HG02610 (cell line): ENCODE measurements around the gene MADCAM1.

Experiments used
- ATAC-seq: cut with Tn5 transposase; IDR thresholded peaks from one replicate; pipeline ENCODE4 v1.9.1; 2021; ENCODE audit warnings: mild to moderate bottlenecking, moderate library complexity; ENCODE audit not compliant: unreplicated experiment

MADCAM1 gene

DNA sequence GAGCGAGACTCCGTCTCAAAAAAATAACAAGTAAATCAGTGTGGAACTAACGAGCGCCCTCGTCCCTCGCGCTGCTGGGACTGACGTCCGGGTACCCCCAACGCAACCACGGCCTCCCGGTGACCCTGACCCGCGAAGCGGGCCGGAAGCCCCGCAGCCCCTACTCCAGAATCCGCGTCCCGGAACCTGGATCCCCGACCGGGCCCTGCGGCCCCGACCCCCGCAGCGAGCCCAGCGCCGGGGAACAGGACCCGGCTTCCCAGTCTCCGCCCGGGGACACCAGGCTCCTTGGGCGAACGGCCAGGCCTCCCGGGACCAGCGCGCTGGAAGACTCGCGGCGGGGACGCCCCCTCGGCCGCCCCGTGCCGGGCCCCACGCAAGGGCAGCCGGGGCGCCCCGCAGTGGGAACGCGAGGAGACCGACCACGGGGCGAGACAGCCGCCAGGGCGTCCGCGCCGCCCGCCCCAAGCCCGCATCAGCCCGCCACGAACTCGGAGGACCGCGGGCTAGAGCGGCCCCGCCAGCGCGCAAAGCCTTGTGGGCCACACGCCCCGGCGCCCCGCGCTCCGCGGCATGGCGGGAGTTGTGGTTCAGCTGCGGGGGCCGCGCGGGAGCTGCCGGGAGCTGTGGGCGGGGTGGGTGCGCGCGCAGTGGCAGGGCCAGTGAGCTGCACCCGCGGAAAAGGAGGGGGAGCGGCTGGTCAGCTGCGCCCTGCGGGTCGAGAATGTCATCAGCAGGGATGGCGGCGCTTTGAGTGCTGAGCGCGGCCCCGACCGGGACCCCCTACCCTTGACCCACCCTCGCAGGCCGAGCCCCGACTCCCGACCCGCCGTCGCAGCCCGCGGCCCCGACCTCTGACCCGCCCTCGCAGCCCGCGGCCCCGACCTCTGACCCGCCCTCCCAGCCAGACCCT is 7.5 kb upstream of the MADCAM1 start:
- ATAC-seq = peak; percentile 54

DNA sequence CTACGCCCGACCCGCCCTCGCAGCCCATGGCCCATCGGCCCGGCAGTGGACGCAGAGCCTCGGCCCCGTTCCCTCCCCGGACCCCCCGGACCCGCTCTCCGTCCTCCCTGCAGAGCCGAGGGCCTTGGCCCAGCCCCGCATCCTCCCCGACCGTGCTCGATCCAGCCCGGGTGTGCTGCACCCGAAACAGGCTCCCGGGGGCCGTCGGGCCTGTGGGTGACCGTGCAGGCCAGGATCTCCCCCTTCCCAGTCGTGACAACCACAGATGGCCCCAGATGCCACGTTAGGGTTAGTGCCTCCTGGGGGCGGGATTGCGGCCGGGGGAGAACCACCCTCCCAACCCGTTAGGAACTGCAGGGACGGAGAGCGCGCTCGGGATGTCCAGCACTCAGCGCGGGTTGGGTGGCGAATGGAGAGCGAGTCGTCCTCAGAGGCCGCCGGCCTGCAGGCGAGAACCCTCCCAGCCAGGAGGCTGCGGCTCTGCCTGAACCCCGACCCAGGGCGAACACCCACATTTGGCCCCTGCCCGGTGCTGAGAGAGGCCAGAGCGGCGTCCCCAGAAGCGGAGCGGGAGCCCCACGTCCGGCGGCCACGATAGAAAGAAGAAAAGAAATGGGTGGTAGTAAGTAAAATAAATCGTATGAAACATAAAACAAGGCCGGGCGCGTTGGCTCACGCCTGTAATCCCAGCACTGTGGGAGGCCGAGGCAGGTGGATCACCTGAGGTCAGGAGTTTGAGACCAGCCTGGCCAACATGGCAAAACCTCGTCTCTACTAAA is 6.7 kb upstream of the MADCAM1 start:
- ATAC-seq = no peak

DNA sequence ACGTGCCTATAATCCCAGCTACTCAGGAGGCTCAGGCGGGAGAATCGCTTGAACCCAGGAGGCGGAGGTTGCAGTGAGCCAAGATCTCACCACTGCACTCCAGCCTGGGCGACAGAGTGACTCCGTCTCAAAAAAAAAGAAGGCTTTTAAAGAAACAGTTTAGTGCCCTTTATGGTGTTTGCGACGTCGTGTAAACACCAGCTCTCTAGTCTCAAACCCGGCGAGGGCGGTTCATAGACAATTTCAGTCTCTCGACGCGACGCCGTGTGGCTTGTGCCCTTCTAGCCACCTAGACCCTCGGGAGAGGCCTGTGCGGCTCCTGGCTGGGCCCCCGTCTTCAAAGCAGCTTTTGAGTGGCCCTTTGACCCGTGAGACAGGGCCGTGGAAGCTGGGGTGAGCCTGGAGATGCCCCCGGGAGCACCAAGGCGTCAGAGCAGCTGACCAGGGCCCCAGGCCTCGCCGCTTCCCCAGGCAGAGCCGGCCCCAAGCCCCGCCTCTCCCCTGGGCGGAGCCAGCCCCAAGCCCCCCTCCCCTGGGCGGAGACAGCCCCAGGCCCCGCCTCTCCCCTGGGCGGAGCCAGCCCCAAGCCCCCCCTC is 5.0 kb upstream of the MADCAM1 start:
- ATAC-seq = no peak

DNA sequence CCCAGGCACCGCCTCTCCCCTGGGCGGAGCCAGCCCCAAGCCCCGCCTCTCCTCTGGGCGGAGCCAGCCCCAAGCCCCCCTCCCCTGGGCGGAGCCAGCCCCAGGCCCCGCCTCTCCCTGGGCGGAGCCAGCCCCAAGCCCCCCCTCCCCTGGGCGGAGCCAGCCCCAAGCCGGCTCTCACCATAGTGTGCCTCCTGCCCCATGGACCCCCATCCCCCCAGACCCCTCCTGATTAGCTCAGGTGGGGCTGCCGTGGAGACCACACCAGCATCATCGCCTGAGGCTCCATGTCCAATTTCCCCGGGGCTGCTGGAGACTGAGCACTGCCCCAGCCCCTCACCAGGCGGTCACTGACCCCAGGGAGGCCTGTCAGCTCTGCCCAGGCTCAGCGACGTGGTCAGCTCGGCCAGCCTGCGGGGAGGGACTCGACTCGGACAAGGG is 4.2 kb upstream of the MADCAM1 start:
- no peak for ATAC-seq

DNA sequence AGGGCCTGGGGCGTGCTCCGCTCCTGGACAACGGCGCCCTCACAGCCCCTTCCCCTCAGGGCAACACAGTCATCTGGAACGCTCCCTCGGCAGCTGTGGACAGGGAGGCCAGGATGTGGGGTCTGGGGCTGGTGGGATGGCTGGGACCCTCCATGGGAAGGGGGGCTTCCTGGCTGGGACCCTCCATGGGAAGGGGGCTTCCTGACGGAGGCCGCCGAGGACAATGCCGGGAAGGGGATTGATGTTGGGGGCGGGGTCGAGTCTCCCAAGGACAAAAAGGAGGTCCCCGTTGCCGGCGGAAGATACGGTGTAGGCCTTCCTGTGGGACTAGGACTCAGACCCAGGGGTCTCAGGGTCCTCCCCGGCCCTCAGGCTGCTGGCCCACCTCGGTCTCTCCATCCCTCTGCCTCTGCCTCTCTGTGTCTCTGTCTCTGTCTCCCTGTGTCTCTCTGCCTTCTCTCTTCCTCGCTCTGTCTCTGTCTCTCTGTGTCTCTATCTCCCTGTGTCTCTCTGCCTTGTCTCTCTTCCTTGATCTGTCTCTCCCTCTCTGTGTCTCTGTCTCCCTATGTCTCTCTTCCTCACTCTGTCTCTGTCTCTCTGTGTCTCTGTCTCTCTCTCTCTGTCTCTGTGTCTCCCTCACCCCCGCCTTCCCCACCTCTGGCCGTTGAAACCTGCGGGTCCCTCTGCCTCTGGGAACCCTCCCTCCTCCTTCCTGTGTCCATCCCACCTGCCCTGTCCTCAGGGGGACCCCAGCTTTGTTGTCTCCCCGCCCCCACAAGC is 2.7 kb upstream of the MADCAM1 start:
- no peak for ATAC-seq

DNA sequence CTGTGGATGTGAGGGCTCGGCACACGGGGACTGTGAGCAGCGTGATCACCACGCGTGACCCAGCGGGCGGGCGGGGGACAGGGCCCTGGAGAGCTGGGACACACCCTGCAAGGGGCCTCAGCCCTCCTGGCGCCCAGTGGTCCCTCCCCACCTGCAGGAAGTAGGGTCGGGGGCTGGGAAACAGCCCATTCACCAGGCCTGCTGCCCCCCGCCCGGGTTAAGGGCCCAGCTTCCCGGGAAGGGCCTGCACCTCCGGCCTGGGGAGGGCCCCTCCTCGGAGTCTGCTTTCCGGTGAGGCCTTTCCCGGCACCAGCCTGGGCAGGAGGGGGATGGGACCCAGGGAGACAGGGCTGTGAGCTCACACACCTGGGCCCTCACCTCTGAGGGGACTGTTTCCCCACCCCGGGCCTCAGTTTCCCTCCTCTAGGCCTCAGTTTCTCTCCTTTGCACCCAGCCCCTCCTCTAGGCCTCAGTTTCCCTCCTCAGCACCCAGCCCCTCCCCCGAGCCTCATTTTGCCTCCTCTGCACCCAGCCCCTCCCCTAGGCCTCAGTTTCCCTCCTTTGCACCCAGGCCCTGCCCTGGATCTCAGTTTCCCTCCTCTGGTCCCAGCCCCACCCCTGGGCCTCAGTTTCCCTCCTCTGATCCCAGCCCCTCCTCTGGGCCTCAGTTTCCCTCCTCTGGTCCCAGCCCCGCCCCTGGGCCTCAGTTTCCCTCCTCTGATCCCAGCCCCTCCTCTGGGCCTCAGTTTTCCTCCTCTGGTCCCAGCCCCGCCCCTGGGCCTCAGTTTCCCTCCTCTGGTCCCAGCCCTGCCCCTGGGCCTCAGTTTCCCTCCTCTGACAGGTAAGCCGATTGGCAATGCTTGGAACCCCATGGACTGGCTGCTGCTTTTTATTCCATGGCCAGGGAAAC is 1.9 kb upstream of the MADCAM1 start:
- ATAC-seq = no peak

DNA sequence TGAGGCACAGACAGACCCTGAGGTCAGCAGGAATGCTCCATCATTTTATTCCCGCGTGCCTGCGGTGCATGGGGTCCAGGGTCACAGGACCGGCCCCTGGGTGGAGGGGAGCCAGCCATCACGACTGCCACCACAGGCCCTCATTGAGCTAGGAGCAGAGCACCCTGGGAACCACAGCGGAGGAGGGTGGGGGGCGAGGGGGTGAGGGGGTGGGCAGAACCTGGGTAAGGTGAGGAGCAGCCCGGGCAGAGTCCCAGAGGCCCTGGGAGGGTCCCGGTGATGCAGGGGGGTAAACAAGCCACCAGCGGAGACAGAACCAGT is 1.2 kb upstream of the MADCAM1 start:
- no peak for ATAC-seq

DNA sequence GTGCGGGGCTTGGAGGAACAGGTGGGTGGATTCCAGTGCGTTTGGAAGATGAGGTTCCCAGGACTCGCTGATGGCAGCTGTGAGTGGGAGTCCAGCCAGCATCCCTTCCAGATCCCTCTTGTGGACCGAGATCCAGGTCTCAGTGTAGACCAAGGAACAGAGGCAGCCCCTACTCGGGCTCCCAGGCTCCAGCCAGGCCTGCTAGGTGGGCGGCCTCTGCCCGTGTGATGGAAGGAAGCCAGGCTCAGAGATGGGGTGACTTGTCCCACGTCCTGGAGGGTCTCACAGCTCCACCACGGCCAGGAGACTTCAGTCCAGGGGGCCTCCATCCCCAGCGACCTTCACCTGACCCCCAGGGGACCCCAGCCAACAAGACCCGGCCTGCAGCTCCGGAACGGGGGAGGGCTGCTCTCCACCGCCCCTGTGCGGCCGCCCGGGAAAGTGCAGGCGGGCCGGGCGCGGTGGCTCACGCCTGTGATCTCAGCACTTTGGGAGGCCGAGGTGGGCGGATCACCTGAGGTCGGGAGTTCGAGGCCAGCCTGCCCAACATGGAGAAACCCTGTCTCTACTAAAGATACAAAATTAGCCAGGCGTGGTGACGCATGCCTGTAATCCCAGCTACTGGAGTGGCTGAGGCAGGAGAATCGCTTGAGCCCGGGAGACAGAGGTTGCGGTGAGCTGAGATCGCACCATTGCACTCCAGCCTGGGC is 729 bp upstream of the MADCAM1 start:
- ATAC-seq = no peak

DNA sequence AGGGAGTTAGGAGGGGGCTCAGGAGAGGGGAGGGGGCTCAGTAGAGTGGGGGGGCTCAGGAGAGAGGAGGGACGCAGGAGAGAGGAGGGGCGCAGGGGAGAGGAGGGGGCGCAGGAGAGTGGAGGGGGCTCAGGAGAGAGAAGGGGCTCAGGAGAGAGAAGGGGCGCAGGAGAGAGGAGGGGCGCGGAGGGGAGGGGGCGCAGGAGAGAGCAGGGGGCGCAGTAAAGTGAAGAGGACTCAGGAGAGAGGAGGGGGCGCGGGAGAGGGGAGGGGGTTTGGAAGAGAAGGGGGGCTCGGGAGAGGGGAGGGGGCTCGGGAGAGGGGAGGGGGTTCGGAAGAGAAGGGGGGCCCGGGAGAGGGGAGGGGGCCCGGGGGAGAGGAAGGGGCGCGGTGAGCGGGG is 700 bp downstream of the MADCAM1 start:
- ATAC-seq = no peak

DNA sequence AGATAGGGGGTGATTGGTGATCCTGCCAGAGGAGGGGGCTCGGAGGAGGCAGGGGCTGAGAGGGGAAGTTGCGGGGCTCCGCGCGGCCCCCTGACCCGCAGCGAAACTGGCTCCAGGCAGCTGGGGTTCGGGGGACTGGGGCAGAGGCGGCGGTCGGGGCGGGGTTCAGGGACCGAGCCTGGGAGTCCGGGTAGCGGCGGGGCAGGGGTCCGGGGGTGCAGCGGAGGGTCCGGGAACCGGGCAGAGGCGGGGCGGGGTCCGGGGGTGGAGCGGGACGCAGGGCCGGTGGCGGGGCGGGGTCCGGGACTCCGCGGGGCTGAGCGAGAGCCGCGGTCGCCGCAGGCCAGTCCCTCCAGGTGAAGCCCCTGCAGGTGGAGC is 1.2 kb downstream of the MADCAM1 start:
- no peak for ATAC-seq

DNA sequence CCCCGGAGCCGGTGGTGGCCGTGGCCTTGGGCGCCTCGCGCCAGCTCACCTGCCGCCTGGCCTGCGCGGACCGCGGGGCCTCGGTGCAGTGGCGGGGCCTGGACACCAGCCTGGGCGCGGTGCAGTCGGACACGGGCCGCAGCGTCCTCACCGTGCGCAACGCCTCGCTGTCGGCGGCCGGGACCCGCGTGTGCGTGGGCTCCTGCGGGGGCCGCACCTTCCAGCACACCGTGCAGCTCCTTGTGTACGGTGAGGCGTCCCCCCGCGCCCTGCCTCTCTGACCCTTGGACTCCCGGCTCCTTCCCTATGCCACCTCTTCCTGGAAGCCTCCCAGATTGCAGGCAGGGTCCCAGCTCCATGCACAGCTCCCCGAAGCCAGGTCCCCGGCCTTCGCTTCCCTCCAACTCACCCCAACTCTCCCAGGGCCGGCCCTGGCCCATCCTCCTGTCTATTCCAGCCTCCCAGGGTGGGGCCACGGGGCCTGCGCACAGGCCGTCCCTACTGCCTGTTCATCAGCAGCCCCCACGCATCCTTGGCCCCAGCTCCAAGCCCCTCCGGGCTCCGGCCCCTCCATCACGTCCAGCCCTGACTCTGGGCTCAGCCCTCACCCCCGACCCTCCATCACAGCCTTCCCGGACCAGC is 1.7 kb downstream of the MADCAM1 start:
- ATAC-seq = no peak

DNA sequence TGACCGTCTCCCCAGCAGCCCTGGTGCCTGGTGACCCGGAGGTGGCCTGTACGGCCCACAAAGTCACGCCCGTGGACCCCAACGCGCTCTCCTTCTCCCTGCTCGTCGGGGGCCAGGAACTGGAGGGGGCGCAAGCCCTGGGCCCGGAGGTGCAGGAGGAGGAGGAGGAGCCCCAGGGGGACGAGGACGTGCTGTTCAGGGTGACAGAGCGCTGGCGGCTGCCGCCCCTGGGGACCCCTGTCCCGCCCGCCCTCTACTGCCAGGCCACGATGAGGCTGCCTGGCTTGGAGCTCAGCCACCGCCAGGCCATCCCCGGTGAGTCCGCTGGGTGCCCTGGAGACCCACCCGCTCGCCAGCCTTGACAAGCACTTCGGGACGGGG is 2.2 kb downstream of the MADCAM1 start:
- no peak for ATAC-seq

DNA sequence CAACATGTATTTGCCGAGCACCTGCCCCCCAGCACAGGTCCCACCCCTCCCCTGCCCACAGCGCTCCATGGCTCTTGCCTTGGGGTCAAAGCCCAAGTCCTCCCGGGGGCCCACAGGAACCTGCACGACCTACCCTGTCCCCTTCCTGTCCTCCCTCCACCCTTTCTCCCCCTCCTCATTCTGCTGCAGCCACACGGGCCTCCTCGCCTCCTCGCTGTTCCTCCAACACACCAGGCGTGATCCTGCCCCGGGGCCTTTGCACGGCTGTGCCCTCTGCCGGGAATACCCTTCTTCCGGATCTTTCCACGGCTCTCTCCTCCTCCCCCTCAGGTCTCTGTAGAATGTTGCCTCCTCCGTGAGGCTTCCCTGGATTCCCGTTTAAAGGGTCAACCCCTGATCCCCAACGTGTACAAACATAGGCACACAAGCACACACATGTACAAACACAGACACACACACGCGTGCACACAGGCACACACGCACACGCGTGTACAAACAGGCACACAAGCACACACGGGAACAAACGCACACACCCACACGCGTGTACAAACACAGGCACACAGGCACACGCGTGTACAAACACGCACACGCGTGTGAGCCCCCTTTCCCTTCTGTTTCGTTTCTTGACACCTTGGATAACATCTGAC is 2.8 kb downstream of the MADCAM1 start:
- ATAC-seq = no peak

DNA sequence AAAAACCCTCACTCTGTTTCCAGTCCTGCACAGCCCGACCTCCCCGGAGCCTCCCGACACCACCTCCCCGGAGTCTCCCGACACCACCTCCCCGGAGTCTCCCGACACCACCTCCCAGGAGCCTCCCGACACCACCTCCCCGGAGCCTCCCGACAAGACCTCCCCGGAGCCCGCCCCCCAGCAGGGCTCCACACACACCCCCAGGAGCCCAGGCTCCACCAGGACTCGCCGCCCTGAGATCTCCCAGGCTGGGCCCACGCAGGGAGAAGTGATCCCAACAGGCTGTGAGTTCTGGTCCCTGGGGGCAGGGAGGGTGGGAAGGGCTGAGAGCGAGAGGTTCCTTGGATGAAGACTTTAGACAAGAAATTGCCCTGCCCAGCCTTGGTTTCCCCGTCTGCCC is 5.4 kb downstream of the MADCAM1 start:
- ATAC-seq = no peak

DNA sequence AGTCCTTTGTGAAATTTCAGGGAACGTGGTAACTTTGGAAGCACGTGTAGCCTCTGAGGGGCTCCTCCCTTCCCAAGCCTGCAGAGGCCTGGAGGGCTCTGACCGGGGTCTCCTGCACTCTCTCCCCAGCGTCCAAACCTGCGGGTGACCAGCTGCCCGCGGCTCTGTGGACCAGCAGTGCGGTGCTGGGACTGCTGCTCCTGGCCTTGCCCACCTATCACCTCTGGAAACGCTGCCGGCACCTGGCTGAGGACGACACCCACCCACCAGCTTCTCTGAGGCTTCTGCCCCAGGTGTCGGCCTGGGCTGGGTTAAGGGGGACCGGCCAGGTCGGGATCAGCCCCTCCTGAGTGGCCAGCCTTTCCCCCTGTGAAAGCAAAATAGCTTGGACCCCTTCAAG is 8.3 kb downstream of the MADCAM1 start:
- ATAC-seq = no peak

DNA sequence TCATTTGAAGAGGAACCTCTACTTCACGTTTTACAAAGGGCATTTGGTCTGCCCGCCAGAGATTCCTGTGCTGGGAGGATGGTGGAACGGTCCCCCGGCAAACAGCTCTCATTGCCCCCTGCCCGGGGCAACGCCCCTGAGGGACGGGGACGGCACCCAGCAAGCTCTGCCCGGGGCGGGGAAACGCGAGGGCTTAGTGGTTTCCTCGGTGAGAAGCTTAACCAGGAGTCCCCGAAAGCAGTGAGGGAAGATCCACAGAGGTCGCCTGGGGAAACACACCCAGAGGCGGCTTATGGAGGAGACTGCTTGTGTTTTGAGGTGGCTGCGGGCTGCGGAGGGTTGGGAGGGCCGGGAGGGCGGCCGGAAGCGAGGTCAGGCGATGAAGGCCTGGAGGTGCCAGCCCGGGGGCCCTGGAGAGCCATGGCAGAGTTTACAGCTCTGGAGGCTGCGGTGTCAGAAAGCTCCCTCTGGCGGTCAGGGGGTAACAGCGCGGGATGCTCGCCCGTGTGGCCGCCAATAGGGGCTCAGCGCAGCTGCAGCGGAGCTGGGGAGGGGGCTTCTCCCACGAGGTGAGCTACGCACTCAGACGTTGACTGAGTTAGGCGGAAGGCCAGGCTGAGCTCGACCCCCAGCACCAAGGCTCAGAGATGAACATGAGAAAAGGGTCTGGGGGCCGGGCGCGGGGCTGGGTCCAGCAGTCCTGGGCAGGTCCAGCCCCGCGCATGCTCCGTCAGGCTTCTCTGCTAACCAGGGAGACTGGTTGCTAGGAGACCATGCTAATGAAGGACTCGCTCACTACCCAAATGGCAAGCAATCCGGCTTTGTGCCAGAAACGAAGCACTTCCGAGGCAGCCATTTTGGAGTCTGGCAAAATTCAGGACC is 10.4 kb downstream of the MADCAM1 start:
- peak; percentile 64 for ATAC-seq
